HG03442 (cell line): ENCODE measurements around the gene NSG1.
A peak's percentile ranks its signal among the peaks of the same experiment; 100 is the strongest.
"Not testable (repeated sequence)": the region's sequence is repeated elsewhere in the genome, so short reads cannot be mapped to it uniquely, and the experiment has no call there.

Source experiments
- ATAC-seq: cut with Tn5 transposase; IDR thresholded peaks from one replicate; pipeline ENCODE4 v1.9.1; 2021; ENCODE audit warnings: mild to moderate bottlenecking, moderate library complexity; ENCODE audit not compliant: unreplicated experiment

The NSG1 gene

GRCh38 chr4:4386736-4387392 lies at the start of gene NSG1:
NSG1 (plus strand) TSS chr4:4387102; CDS start chr4:4387630, 528 bp downstream.
- ATAC-seq, result no peak

- ATAC-seq, result no peak
Observed at GRCh38 chr4:4338210-4339001, 48.5 kb upstream of the NSG1 start.

- no peak for ATAC-seq
Observed at GRCh38 chr4:4339504-4340085, 47.3 kb upstream of the NSG1 start.

- no peak for ATAC-seq
Observed at GRCh38 chr4:4341861-4342650, 44.8 kb upstream of the NSG1 start.

GRCh38 chr4:4343038-4343437 lies 43.9 kb upstream of the NSG1 start:
- ATAC-seq, result no peak

- peak; percentile 77 for ATAC-seq
Observed at GRCh38 chr4:4344915-4345527, 41.9 kb upstream of the NSG1 start.

GRCh38 chr4:4347585-4347984 lies 39.3 kb upstream of the NSG1 start:
- ATAC-seq, result no peak

- not testable (repeated sequence) for ATAC-seq
Observed at GRCh38 chr4:4348585-4348984, 38.3 kb upstream of the NSG1 start.

GRCh38 chr4:4349867-4350266 lies 37.0 kb upstream of the NSG1 start:
- ATAC-seq, result no peak

GRCh38 chr4:4350909-4351308 lies 36.0 kb upstream of the NSG1 start:
- ATAC-seq, result no peak

- ATAC-seq, result no peak
Observed at GRCh38 chr4:4355302-4355701, 31.6 kb upstream of the NSG1 start.

GRCh38 chr4:4356106-4357041 lies 30.5 kb upstream of the NSG1 start:
- no peak for ATAC-seq

- no peak for ATAC-seq
Observed at GRCh38 chr4:4358093-4358854, 28.6 kb upstream of the NSG1 start.

GRCh38 chr4:4361883-4362282 lies 25.0 kb upstream of the NSG1 start:
- ATAC-seq, result no peak

GRCh38 chr4:4362991-4363697 lies 23.8 kb upstream of the NSG1 start:
- no peak for ATAC-seq

- no peak for ATAC-seq
Observed at GRCh38 chr4:4364061-4364460, 22.8 kb upstream of the NSG1 start.

GRCh38 chr4:4364486-4365208 lies 22.3 kb upstream of the NSG1 start:
- ATAC-seq, result no peak
